Osteoblast (primary cell): ENCODE results near the gene WWOX. TPM values are rescaled to one million over a fixed set of nuclear protein-coding genes. Genes with fewer than 3 reads are reported as not detected.

Source experiments
- DNase-seq: peaks from one replicate; pipeline ENCODE4 v3.0.0; 2011; ENCODE audit warnings: low spot score, mixed read lengths; ENCODE audit not compliant: insufficient read length; ENCODE audit errors: missing footprints
- H2AFZ ChIP-seq: 2 replicates; pipeline ENCODE4 v1.6.0; 2011; ENCODE audit warnings: mild to moderate bottlenecking, low read length
- H3K27ac ChIP-seq: 2 replicates; pipeline ENCODE4 v1.5.1; 2011; ENCODE audit warnings: mild to moderate bottlenecking, low read depth, low read length, moderate library complexity
- H3K27me3 ChIP-seq: 2 replicates; pipeline ENCODE4 v1.6.0; 2012; ENCODE audit warnings: mild to moderate bottlenecking, control low read depth, inconsistent platforms, low read length, moderate library complexity; ENCODE audit not compliant: insufficient read depth
- H3K36me3 ChIP-seq: 2 replicates; pipeline ENCODE4 v1.5.1; 2011; ENCODE audit warnings: mild to moderate bottlenecking, low read length, control low read depth, moderate library complexity; ENCODE audit not compliant: insufficient read depth
- H3K4me1 ChIP-seq: 2 replicates; pipeline ENCODE4 v1.5.1; 2011; ENCODE audit warnings: mild to moderate bottlenecking, low read length, control low read depth, moderate library complexity; ENCODE audit not compliant: insufficient read depth
- H3K4me2 ChIP-seq: 2 replicates; pipeline ENCODE4 v1.6.0; 2011; ENCODE audit warnings: mild to moderate bottlenecking, low read length; ENCODE audit not compliant: insufficient read depth
- H3K4me3 ChIP-seq: fragments of 200-600 bp; sonication (generic); 3 replicates; pipeline ENCODE4 v1.5.1; 2012; ENCODE audit warnings: mild to moderate bottlenecking, low read length, inconsistent platforms; ENCODE audit not compliant: insufficient read depth
- H3K79me2 ChIP-seq: 2 replicates; pipeline ENCODE4 v1.6.0; 2012; ENCODE audit warnings: mild to moderate bottlenecking, low read length, control low read depth, inconsistent platforms; ENCODE audit not compliant: insufficient read depth
- H3K9me3 ChIP-seq: 2 replicates; pipeline ENCODE4 v1.5.1; 2011; ENCODE audit warnings: low read depth, low read length, control low read depth
- H4K20me1 ChIP-seq: 2 replicates; pipeline ENCODE4 v1.6.0; 2012; ENCODE audit warnings: mild to moderate bottlenecking, low read length, control low read depth; ENCODE audit not compliant: insufficient read depth
- CTCF ChIP-seq: IDR thresholded peaks from 2 replicates; pipeline ENCODE4 v1.5.1; 2011; ENCODE audit warnings: mild to moderate bottlenecking, low read depth, low read length, moderate library complexity; ENCODE audit errors: extremely low read depth
- total RNA-seq: library from RNA; depleted of rRNA; stranded (reverse); fragments of >200 nt; gene quantifications from 2 replicates; pipeline ENCODE4 v1.2.3, GENCODE V29; 2012

WWOX gene
- total RNA-seq, 1 donor = 23.9 TPM

- Histone ChIP-seq H3K9me3 (peaks cover 2% of the 10 kb centered on the region), H4K20me1 (no peaks in the 10 kb centered on the region), H3K27ac (no peak overlapping the region), H3K79me2 (no peaks in the 10 kb centered on the region), H3K4me3 (no peak overlapping the region), H3K4me2 (no peak overlapping the region), H2AFZ (no peak overlapping the region), H3K4me1 (no peaks in the 10 kb centered on the region), H3K36me3 (no peaks in the 10 kb centered on the region), H3K27me3 (no peaks in the 10 kb centered on the region)
- no peak for DNase-seq
- no peak for TF ChIP-seq CTCF
These were observed 1063.5 kb downstream of the WWOX start for GRCh38 chr16:79162977-79163376.

GRCh38 chr16:79163691-79164387 lies 1064.4 kb downstream of the WWOX start:
- no peak for DNase-seq
- peak overlapping the region; percentile 23 for H3K4me3 ChIP-seq
- H4K20me1 ChIP-seq = no peaks in the 10 kb centered on the region
- H3K4me1 ChIP-seq = no peaks in the 10 kb centered on the region
- TF ChIP-seq CTCF = no peak
- H3K27ac ChIP-seq = no peak overlapping the region
- no peaks in the 10 kb centered on the region for H3K36me3 ChIP-seq
- H2AFZ ChIP-seq = peak overlapping the region; percentile 35
- peaks cover 4% of the 10 kb centered on the region for H3K9me3 ChIP-seq
- H3K79me2 ChIP-seq = no peaks in the 10 kb centered on the region
- H3K4me2 ChIP-seq = peak overlapping the region; percentile 48
- no peaks in the 10 kb centered on the region for H3K27me3 ChIP-seq

- TF ChIP-seq CTCF = no peak
- peaks cover 4% of the 10 kb centered on the region for H3K9me3 ChIP-seq
- no peak overlapping the region for H3K4me3 ChIP-seq
- H2AFZ ChIP-seq = no peak overlapping the region
- H3K27me3 ChIP-seq = no peaks in the 10 kb centered on the region
- H3K27ac ChIP-seq = no peak overlapping the region
- no peaks in the 10 kb centered on the region for H3K79me2 ChIP-seq
- no peaks in the 10 kb centered on the region for H3K36me3 ChIP-seq
- H4K20me1 ChIP-seq = no peaks in the 10 kb centered on the region
- no peak for DNase-seq
- H3K4me2 ChIP-seq = peak overlapping the region; percentile 48
- H3K4me1 ChIP-seq = no peaks in the 10 kb centered on the region
These were observed 1065.0 kb downstream of the WWOX start for GRCh38 chr16:79164388-79164995.

GRCh38 chr16:79165079-79165478 lies 1065.6 kb downstream of the WWOX start:
- no peak overlapping the region for H3K27ac ChIP-seq
- no peak overlapping the region for H3K4me3 ChIP-seq
- no peaks in the 10 kb centered on the region for H3K27me3 ChIP-seq
- H3K4me1 ChIP-seq = no peaks in the 10 kb centered on the region
- H3K36me3 ChIP-seq = no peaks in the 10 kb centered on the region
- H2AFZ ChIP-seq = no peak overlapping the region
- no peaks in the 10 kb centered on the region for H3K79me2 ChIP-seq
- no peak for DNase-seq
- TF ChIP-seq CTCF = no peak
- no peaks in the 10 kb centered on the region for H4K20me1 ChIP-seq
- no peak overlapping the region for H3K4me2 ChIP-seq
- H3K9me3 ChIP-seq = peaks cover 4% of the 10 kb centered on the region
